NT2/D1 (cell line): ENCODE results near the gene ENDOV.

Experiments
- SUZ12 ChIP-seq: IDR thresholded peaks from 2 replicates; pipeline ENCODE4 v1.6.1; 2011; ENCODE audit not compliant: insufficient read length, insufficient read depth; ENCODE audit errors: extremely low read depth
- YY1 ChIP-seq: IDR thresholded peaks from 2 replicates; pipeline ENCODE4 v1.6.1; 2011; ENCODE audit not compliant: insufficient read length, insufficient read depth
- ZNF274 ChIP-seq: IDR thresholded peaks from 2 replicates; pipeline ENCODE4 v1.6.1; 2011; ENCODE audit warnings: mild to moderate bottlenecking, low read depth, low read length

GRCh38 chr17:80374039-80374731, 40.8 kb upstream of the ENDOV start:
- TF ChIP-seq SUZ12, result no peak
- no peak for TF ChIP-seq YY1
- no peak for TF ChIP-seq ZNF274
